GM12873 (cell line): ENCODE measurements around the gene DNAH8.

Experiments used
- CTCF ChIP-seq: IDR thresholded peaks from 2 replicates; pipeline ENCODE4 v1.5.1; 2012; ENCODE audit warnings: low read depth, mild to moderate bottlenecking, moderate library complexity, low read length, control low read depth; ENCODE audit not compliant: insufficient read depth; ENCODE audit errors: missing control alignments

DNAH8 gene

GRCh38 chr6:38935051-38935450 lies 219.9 kb downstream of the DNAH8 start:
- TF ChIP-seq CTCF, result no peak

GRCh38 chr6:38937839-38938613 lies 222.9 kb downstream of the DNAH8 start:
- no peak for TF ChIP-seq CTCF

GRCh38 chr6:38938741-38939140 lies 223.6 kb downstream of the DNAH8 start:
- no peak for TF ChIP-seq CTCF

- TF ChIP-seq CTCF, result no peak
These were observed 227.3 kb downstream of the DNAH8 start for GRCh38 chr6:38942442-38942841.

- no peak for TF ChIP-seq CTCF
These were observed 227.9 kb downstream of the DNAH8 start for GRCh38 chr6:38942965-38943364.

GRCh38 chr6:38943964-38944363 lies 228.9 kb downstream of the DNAH8 start:
- peak; percentile 39 for TF ChIP-seq CTCF

- no peak for TF ChIP-seq CTCF
These were observed 229.7 kb downstream of the DNAH8 start for GRCh38 chr6:38944655-38945279.
